Panc1 (cell line): ENCODE measurements around the gene TMEM235. TPM values are rescaled to one million over a fixed set of nuclear protein-coding genes. Genes with fewer than 3 reads are reported as not detected.

Source experiments
- ATAC-seq: fragments of 200-7000 bp; cut with Tn5 transposase; 2 replicates; pipeline ENCODE4 v1.9.1; 2020; ENCODE audit warnings: mild to moderate bottlenecking, moderate library complexity
- BruUV-seq: library from RNA; stranded (reverse); fragments of 400-500 nt; replicated peaks from 2 replicates; lab custom pipeline; 2021; lab: Mats Ljungman, UMichigan
- CTCF ChIA-PET: fragments of 300-600 bp; sonication (Branson Sonifier 250); formaldehyde crosslinking; loops from one replicate; lab custom pipeline; 2022; ENCODE audit warnings: antibody characterized with exemption; lab: Charles Lee
- POLR2A ChIA-PET: fragments of 300-600 bp; sonication (Branson Sonifier 250); formaldehyde crosslinking; loops from one replicate; lab custom pipeline; 2022; ENCODE audit warnings: antibody characterized with exemption; lab: Charles Lee
- DNase-seq: peaks from one replicate; pipeline ENCODE4 v3.0.0-alpha.2; 2010; ENCODE audit warnings: low read depth, low spot score
- H3K27ac ChIP-seq: 2 replicates; pipeline ENCODE4 v1.5.1; 2011; ENCODE audit warnings: mild to moderate bottlenecking, low read length, inconsistent platforms
- H3K27me3 ChIP-seq: fragments of 200-500 bp; sonication (Bioruptor generic); 2 replicates; pipeline ENCODE4 v1.6.0; 2014; ENCODE audit warnings: low read length, inconsistent platforms; ENCODE audit not compliant: control insufficient read depth, insufficient read depth
- H3K36me3 ChIP-seq: fragments of 200-500 bp; sonication (Bioruptor generic); 2 replicates; pipeline ENCODE4 v1.5.1; 2014; ENCODE audit warnings: inconsistent platforms, mild to moderate bottlenecking, low read length, moderate library complexity; ENCODE audit not compliant: control insufficient read depth, insufficient read depth
- H3K4me1 ChIP-seq: 2 replicates; pipeline ENCODE4 v1.5.1; 2011; ENCODE audit warnings: inconsistent platforms, mild to moderate bottlenecking, low read length, moderate library complexity; ENCODE audit not compliant: control insufficient read depth, insufficient read depth
- H3K4me3 ChIP-seq, 2 experiments: 2 replicates each; pipeline ENCODE4 v1.5.1; 2011 to 2012; ENCODE audit warnings: low read depth in 2 of 2, low read length in 2 of 2, mild to moderate bottlenecking in 2 of 2, inconsistent platforms in 1 of 2, moderate library complexity in 1 of 2
- H3K9me3 ChIP-seq: fragments of 200-500 bp; sonication (Bioruptor generic); 2 replicates; pipeline ENCODE4 v1.5.1; 2014; ENCODE audit warnings: low read depth, mild to moderate bottlenecking, inconsistent platforms, low read length, moderate library complexity; ENCODE audit not compliant: control insufficient read depth, insufficient read depth
- CTCF ChIP-seq: fragments of 450-650 bp; IDR thresholded peaks from 2 replicates; pipeline ENCODE4 v1.5.1; 2017; ENCODE audit warnings: mild to moderate bottlenecking
- POLR2AphosphoS5 ChIP-seq: IDR thresholded peaks from 2 replicates; pipeline ENCODE4 v1.6.1; 2012; ENCODE audit warnings: mild to moderate bottlenecking, low read depth, low read length, moderate library complexity
- REST ChIP-seq, 2 experiments: IDR thresholded peaks; 2 replicates each; pipeline ENCODE4 v1.6.1; 2011 to 2012; ENCODE audit warnings: low read depth in 2 of 2, control low read depth in 1 of 2, low read length in 1 of 2, mild to moderate bottlenecking in 1 of 2, moderate library complexity in 1 of 2; ENCODE audit not compliant: insufficient read depth in 1 of 2
- SIN3A ChIP-seq: IDR thresholded peaks from 2 replicates; pipeline ENCODE4 v1.6.1; 2012; ENCODE audit warnings: low read depth, mild to moderate bottlenecking, low read length, moderate library complexity, borderline replicate concordance; ENCODE audit not compliant: insufficient read depth
- TCF7L2 ChIP-seq: IDR thresholded peaks from 2 replicates; pipeline ENCODE4 v1.6.1; 2011; ENCODE audit warnings: mild to moderate bottlenecking, low read depth, low read length, inconsistent platforms
- in situ Hi-C: cut with HindIII; loops from 2 replicates; pipeline ENCODE4 v1.10.0; 2016; ENCODE audit warnings: low sequenced_read_pairs, low pct_unique_long_range_greater_than_20kb
- intact Hi-C: fragments of 100-400 bp; cut with micrococcal nuclease; formaldehyde crosslinking; loops from one replicate; pipeline ENCODE4 v1.10.0; 2022; ENCODE audit not compliant: unreplicated experiment
- total RNA-seq: library from RNA; stranded (reverse); gene quantifications from one replicate; pipeline ENCODE4 v1.2.1, GENCODE V29; 2021; ENCODE audit not compliant: unreplicated experiment

The TMEM235 gene
- total RNA-seq, 1 experiment from 2014 or later = not detected

- CTCF ChIA-PET = no interaction called here
- H3K9me3 ChIP-seq = no peaks in the 10 kb centered on the region
- POLR2A ChIA-PET = no interaction called here
- H3K4me1 ChIP-seq = no peaks in the 10 kb centered on the region
- in situ Hi-C loops (no loop called here), intact Hi-C loops (no loop called here)
- H3K36me3 ChIP-seq = no peaks in the 10 kb centered on the region
- ATAC-seq (no peak; the same call in 1 of the 2 replicates), DNase-seq (no peak)
- H3K4me3 ChIP-seq = no peak overlapping the region
- no peak overlapping the region for H3K27ac ChIP-seq
- BruUV-seq = no TSS peak
- no peaks in the 10 kb centered on the region for H3K27me3 ChIP-seq
- TF ChIP-seq CTCF (no peak), TCF7L2 (no peak), POLR2AphosphoS5 (no peak), SIN3A (no peak), REST (IDR thresholded peaks at IDR 0.05; ENCODE audit: insufficient read depth in 1 of 2, low read depth in 2 of 2, low read length in 1 of 2) (no peak)
Observed at GRCh38 chr17:78197147-78197832, 34.1 kb upstream of the TMEM235 start.

- CTCF ChIA-PET = no interaction called here
- Histone ChIP-seq H3K27me3 (no peaks in the 10 kb centered on the region), H3K4me3 (no peak overlapping the region), H3K27ac (no peak overlapping the region), H3K36me3 (no peaks in the 10 kb centered on the region), H3K9me3 (no peaks in the 10 kb centered on the region), H3K4me1 (no peaks in the 10 kb centered on the region)
- in situ Hi-C loops = no loop called here
- POLR2A ChIA-PET = no interaction called here
- ATAC-seq = no peak
- intact Hi-C loops = no loop called here
- no TSS peak for BruUV-seq
- TF ChIP-seq TCF7L2 (no peak), POLR2AphosphoS5 (no peak), REST (IDR thresholded peaks at IDR 0.05; ENCODE audit: insufficient read depth in 1 of 2, low read depth in 2 of 2, low read length in 1 of 2) (no peak), CTCF (no peak), SIN3A (no peak)
- DNase-seq = no peak
Observed at GRCh38 chr17:78200451-78200850, 31.0 kb upstream of the TMEM235 start.
